ENCODE results near the gene LTBP3. TPM values are rescaled to one million over a fixed set of nuclear protein-coding genes. Genes with fewer than 3 reads are reported as not detected.

The LTBP3 gene
- total and polyA plus RNA-seq, 2 of the 13 experiments (the other 11 are each of a cell fraction or from before 2014, with no cell fraction given): 12.2 to 68.1 TPM

DNA sequence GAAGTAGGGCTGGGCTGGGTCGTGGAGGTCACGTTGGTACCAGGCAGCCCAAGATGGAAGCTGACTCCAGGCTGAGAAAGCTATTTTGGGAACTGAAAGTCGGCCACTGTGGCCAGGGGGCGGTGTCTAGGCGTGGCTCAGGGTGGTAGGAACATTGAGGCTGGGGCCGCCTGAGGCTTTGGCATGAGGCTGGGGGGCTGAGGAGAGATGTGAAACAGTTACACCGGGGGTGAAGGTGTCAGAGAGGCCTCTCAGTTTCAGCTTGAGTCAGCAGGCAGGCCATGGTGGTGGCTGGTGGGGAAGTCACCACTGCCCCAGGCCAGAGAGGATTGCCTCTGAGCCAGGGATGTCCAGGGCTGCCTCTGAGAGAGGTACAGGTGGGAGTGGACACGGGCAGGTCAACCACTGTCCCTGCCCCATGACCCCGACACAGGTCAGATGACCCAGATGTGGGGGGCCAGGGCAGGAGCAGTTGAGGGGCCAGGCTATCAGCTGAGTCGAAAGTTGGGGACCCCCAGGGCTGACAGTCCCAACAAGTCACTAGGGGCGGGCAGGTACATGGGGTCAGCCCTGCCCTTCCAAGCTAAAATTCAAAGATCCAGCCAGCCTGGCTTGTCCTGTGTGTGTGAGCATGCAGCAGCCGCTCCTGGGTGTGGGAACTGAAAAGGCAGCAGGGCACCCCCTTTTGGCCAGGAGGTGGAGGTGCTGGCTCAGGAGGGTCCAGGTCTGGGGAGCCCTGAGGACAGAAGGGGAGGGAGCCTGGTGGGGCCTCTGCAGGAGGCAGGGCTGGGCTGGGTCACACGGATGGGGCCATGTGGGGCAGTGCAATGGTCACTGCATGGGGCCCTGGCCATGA is 30.3 kb upstream of the LTBP3 start (continued):
- no peak for TF ChIP-seq ZNF513 (CRISPR knock-in tag; conservative IDR thresholded peaks at IDR 0.05)
- TF ChIP-seq RBM39 (IDR thresholded peaks at IDR 0.05; ENCODE audit: low read depth, low read length, poor library complexity, severe bottlenecking): no peak
- TF ChIP-seq ZNF430 (CRISPR knock-in tag; IDR thresholded peaks at IDR 0.05): no peak
- TF ChIP-seq, protein P1, sequence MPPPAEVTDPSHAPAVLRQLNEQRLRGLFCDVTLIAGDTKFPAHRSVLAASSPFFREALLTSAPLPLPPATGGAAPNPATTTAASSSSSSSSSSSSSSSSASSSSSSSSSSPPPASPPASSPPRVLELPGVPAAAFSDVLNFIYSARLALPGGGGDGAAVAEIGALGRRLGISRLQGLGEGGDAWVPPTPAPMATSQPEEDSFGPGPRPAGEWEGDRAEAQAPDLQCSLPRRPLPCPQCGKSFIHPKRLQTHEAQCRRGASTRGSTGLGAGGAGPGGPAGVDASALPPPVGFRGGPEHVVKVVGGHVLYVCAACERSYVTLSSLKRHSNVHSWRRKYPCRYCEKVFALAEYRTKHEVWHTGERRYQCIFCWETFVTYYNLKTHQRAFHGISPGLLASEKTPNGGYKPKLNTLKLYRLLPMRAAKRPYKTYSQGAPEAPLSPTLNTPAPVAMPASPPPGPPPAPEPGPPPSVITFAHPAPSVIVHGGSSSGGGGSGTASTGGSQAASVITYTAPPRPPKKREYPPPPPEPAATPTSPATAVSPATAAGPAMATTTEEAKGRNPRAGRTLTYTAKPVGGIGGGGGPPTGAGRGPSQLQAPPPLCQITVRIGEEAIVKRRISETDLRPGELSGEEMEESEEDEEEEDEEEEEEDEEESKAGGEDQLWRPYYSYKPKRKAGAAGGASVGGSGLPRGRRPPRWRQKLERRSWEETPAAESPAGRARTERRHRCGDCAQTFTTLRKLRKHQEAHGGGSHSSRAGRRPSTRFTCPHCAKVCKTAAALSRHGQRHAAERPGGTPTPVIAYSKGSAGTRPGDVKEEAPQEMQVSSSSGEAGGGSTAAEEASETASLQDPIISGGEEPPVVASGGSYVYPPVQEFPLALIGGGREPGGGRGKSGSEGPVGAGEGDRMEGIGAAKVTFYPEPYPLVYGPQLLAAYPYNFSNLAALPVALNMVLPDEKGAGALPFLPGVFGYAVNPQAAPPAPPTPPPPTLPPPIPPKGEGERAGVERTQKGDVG (CRISPR knock-in tag; IDR thresholded peaks at IDR 0.05; ENCODE audit: borderline replicate concordance): no peak
- TF ChIP-seq ZNF563 (CRISPR knock-in tag; IDR thresholded peaks at IDR 0.05): no peak
- TF ChIP-seq, protein P2, sequence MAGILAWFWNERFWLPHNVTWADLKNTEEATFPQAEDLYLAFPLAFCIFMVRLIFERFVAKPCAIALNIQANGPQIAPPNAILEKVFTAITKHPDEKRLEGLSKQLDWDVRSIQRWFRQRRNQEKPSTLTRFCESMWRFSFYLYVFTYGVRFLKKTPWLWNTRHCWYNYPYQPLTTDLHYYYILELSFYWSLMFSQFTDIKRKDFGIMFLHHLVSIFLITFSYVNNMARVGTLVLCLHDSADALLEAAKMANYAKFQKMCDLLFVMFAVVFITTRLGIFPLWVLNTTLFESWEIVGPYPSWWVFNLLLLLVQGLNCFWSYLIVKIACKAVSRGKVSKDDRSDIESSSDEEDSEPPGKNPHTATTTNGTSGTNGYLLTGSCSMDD (CRISPR knock-in tag; IDR thresholded peaks at IDR 0.05): no peak
- no peak for TF ChIP-seq KLF12 (CRISPR knock-in tag; IDR thresholded peaks at IDR 0.05; ENCODE audit: borderline replicate concordance)
- TF ChIP-seq ZNF615 (CRISPR knock-in tag; IDR thresholded peaks at IDR 0.05; ENCODE audit: borderline replicate concordance): no peak
- no peak for TF ChIP-seq KLF9 (CRISPR knock-in tag; IDR thresholded peaks at IDR 0.05; ENCODE audit: low read depth)
- no peak for TF ChIP-seq CREM (IDR thresholded peaks at IDR 0.05)
- no peak for TF ChIP-seq CREM (CRISPR knock-in tag; IDR thresholded peaks at IDR 0.05)
- no peak for TF ChIP-seq ZMAT3 (CRISPR knock-in tag; conservative IDR thresholded peaks at IDR 0.05)
- TF ChIP-seq SNAPC4 (CRISPR knock-in tag; IDR thresholded peaks at IDR 0.05): no peak
- no peak for TF ChIP-seq SIX4 (CRISPR knock-in tag; IDR thresholded peaks at IDR 0.05)
- TF ChIP-seq ELF3 (CRISPR knock-in tag; IDR thresholded peaks at IDR 0.05): no peak
- TF ChIP-seq ZNF234 (CRISPR knock-in tag; conservative IDR thresholded peaks at IDR 0.05): no peak
- no peak for TF ChIP-seq SNAI1 (CRISPR knock-in tag; IDR thresholded peaks at IDR 0.05; ENCODE audit: borderline replicate concordance)
- no peak for TF ChIP-seq ATM (IDR thresholded peaks at IDR 0.05; ENCODE audit: borderline replicate concordance)
